Panc1 (cell line): ENCODE data around the gene KCNV2. TPM values are rescaled to one million over a fixed set of nuclear protein-coding genes. Genes with fewer than 3 reads are reported as not detected.

Experiments used
- ATAC-seq: fragments of 200-7000 bp; cut with Tn5 transposase; 2 replicates; pipeline ENCODE4 v1.9.1; 2020; ENCODE audit warnings: mild to moderate bottlenecking, moderate library complexity
- BruUV-seq: library from RNA; stranded (reverse); fragments of 400-500 nt; replicated peaks from 2 replicates; lab custom pipeline; 2021; lab: Mats Ljungman, UMichigan
- CTCF ChIA-PET: fragments of 300-600 bp; sonication (Branson Sonifier 250); formaldehyde crosslinking; loops from one replicate; lab custom pipeline; 2022; ENCODE audit warnings: antibody characterized with exemption; lab: Charles Lee
- POLR2A ChIA-PET: fragments of 300-600 bp; sonication (Branson Sonifier 250); formaldehyde crosslinking; loops from one replicate; lab custom pipeline; 2022; ENCODE audit warnings: antibody characterized with exemption; lab: Charles Lee
- DNase-seq: peaks from one replicate; pipeline ENCODE4 v3.0.0-alpha.2; 2010; ENCODE audit warnings: low read depth, low spot score
- H3K27ac ChIP-seq: 2 replicates; pipeline ENCODE4 v1.5.1; 2011; ENCODE audit warnings: mild to moderate bottlenecking, low read length, inconsistent platforms
- H3K27me3 ChIP-seq: fragments of 200-500 bp; sonication (Bioruptor generic); 2 replicates; pipeline ENCODE4 v1.6.0; 2014; ENCODE audit warnings: low read length, inconsistent platforms; ENCODE audit not compliant: control insufficient read depth, insufficient read depth
- H3K36me3 ChIP-seq: fragments of 200-500 bp; sonication (Bioruptor generic); 2 replicates; pipeline ENCODE4 v1.5.1; 2014; ENCODE audit warnings: inconsistent platforms, mild to moderate bottlenecking, low read length, moderate library complexity; ENCODE audit not compliant: control insufficient read depth, insufficient read depth
- H3K4me1 ChIP-seq: 2 replicates; pipeline ENCODE4 v1.5.1; 2011; ENCODE audit warnings: inconsistent platforms, mild to moderate bottlenecking, low read length, moderate library complexity; ENCODE audit not compliant: control insufficient read depth, insufficient read depth
- H3K4me3 ChIP-seq, 2 experiments: 2 replicates each; pipeline ENCODE4 v1.5.1; 2011 to 2012; ENCODE audit warnings: low read depth in 2 of 2, low read length in 2 of 2, mild to moderate bottlenecking in 2 of 2, inconsistent platforms in 1 of 2, moderate library complexity in 1 of 2
- H3K9me3 ChIP-seq: fragments of 200-500 bp; sonication (Bioruptor generic); 2 replicates; pipeline ENCODE4 v1.5.1; 2014; ENCODE audit warnings: low read depth, mild to moderate bottlenecking, inconsistent platforms, low read length, moderate library complexity; ENCODE audit not compliant: control insufficient read depth, insufficient read depth
- POLR2AphosphoS5 ChIP-seq: IDR thresholded peaks from 2 replicates; pipeline ENCODE4 v1.6.1; 2012; ENCODE audit warnings: mild to moderate bottlenecking, low read depth, low read length, moderate library complexity
- SIN3A ChIP-seq: IDR thresholded peaks from 2 replicates; pipeline ENCODE4 v1.6.1; 2012; ENCODE audit warnings: low read depth, mild to moderate bottlenecking, low read length, moderate library complexity, borderline replicate concordance; ENCODE audit not compliant: insufficient read depth
- TCF7L2 ChIP-seq: IDR thresholded peaks from 2 replicates; pipeline ENCODE4 v1.6.1; 2011; ENCODE audit warnings: mild to moderate bottlenecking, low read depth, low read length, inconsistent platforms
- in situ Hi-C: cut with HindIII; loops from 2 replicates; pipeline ENCODE4 v1.10.0; 2016; ENCODE audit warnings: low sequenced_read_pairs, low pct_unique_long_range_greater_than_20kb
- intact Hi-C: fragments of 100-400 bp; cut with micrococcal nuclease; formaldehyde crosslinking; loops from one replicate; pipeline ENCODE4 v1.10.0; 2022; ENCODE audit not compliant: unreplicated experiment
- total RNA-seq: library from RNA; stranded (reverse); gene quantifications from one replicate; pipeline ENCODE4 v1.2.1, GENCODE V29; 2021; ENCODE audit not compliant: unreplicated experiment
- TF ChIP-seq, protein P1 (sequence below), 2 experiments: IDR thresholded peaks; 2 replicates each; pipeline ENCODE4 v1.6.1; 2011 to 2012; ENCODE audit warnings: low read depth in 2 of 2, control low read depth in 1 of 2, low read length in 1 of 2, mild to moderate bottlenecking in 1 of 2, moderate library complexity in 1 of 2; ENCODE audit not compliant: insufficient read depth in 1 of 2
- TF ChIP-seq, protein P2 (sequence below): fragments of 450-650 bp; IDR thresholded peaks from 2 replicates; pipeline ENCODE4 v1.5.1; 2017; ENCODE audit warnings: mild to moderate bottlenecking

KCNV2 gene
- total RNA-seq, 1 experiment from 2014 or later = not detected

DNA sequence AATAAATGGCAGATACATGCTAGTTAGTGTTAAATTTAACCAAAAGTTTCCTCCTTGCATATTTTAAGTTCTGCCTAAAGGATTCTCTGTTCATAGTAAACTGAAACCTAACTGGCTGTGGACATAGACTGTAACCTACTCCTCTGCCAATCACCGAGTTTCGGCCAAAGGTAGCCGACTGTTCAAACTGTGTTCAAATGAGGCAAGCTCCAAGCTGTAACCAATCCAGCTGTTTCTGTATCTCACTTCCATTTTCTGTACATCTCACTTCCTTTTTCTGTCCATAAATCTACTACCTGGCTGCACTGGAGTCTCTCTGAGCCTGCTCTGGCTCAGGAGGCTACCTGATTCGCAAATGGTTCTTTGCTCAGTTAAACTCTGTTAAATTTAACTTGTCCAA, 44.1 kb downstream of the KCNV2 start:
- ATAC-seq (no peak), DNase-seq (no peak)
- no peaks in the 10 kb centered on the region for H3K27me3 ChIP-seq
- H3K27ac ChIP-seq = no peak overlapping the region
- TF ChIP-seq SIN3A (no peak), TCF7L2 (no peak), POLR2AphosphoS5 (no peak)
- TF ChIP-seq, protein P1, sequence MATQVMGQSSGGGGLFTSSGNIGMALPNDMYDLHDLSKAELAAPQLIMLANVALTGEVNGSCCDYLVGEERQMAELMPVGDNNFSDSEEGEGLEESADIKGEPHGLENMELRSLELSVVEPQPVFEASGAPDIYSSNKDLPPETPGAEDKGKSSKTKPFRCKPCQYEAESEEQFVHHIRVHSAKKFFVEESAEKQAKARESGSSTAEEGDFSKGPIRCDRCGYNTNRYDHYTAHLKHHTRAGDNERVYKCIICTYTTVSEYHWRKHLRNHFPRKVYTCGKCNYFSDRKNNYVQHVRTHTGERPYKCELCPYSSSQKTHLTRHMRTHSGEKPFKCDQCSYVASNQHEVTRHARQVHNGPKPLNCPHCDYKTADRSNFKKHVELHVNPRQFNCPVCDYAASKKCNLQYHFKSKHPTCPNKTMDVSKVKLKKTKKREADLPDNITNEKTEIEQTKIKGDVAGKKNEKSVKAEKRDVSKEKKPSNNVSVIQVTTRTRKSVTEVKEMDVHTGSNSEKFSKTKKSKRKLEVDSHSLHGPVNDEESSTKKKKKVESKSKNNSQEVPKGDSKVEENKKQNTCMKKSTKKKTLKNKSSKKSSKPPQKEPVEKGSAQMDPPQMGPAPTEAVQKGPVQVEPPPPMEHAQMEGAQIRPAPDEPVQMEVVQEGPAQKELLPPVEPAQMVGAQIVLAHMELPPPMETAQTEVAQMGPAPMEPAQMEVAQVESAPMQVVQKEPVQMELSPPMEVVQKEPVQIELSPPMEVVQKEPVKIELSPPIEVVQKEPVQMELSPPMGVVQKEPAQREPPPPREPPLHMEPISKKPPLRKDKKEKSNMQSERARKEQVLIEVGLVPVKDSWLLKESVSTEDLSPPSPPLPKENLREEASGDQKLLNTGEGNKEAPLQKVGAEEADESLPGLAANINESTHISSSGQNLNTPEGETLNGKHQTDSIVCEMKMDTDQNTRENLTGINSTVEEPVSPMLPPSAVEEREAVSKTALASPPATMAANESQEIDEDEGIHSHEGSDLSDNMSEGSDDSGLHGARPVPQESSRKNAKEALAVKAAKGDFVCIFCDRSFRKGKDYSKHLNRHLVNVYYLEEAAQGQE (IDR thresholded peaks at IDR 0.05; ENCODE audit: insufficient read depth in 1 of 2, low read depth in 2 of 2, low read length in 1 of 2) = no peak
- TF ChIP-seq, protein P2, sequence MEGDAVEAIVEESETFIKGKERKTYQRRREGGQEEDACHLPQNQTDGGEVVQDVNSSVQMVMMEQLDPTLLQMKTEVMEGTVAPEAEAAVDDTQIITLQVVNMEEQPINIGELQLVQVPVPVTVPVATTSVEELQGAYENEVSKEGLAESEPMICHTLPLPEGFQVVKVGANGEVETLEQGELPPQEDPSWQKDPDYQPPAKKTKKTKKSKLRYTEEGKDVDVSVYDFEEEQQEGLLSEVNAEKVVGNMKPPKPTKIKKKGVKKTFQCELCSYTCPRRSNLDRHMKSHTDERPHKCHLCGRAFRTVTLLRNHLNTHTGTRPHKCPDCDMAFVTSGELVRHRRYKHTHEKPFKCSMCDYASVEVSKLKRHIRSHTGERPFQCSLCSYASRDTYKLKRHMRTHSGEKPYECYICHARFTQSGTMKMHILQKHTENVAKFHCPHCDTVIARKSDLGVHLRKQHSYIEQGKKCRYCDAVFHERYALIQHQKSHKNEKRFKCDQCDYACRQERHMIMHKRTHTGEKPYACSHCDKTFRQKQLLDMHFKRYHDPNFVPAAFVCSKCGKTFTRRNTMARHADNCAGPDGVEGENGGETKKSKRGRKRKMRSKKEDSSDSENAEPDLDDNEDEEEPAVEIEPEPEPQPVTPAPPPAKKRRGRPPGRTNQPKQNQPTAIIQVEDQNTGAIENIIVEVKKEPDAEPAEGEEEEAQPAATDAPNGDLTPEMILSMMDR = no peak
- intact Hi-C loops = no loop called here
- no TSS peak for BruUV-seq
- in situ Hi-C loops = no loop called here
- no peaks in the 10 kb centered on the region for H3K9me3 ChIP-seq
- ChIA-PET POLR2A (no interaction called here), CTCF (no interaction called here)
- H3K4me1 ChIP-seq = no peaks in the 10 kb centered on the region
- no peak overlapping the region for H3K4me3 ChIP-seq
- no peaks in the 10 kb centered on the region for H3K36me3 ChIP-seq

DNA sequence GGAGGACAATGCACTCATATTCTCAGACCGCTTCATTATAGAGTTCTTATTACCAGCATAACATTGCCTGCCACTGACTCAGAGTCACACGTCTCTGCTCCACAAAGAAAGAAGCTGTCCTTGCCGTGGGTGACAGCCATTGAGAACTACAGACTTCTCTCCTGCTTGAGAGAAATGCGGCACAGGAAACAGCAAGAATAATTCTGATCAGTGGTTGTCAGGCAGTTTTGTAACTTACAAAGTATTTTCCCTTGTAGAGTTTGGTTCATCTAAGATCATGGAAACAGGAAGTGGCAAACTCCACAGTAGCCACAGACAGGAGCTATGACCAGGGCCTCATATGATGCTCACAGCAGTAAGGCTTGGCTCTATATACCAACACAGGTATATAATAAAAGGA, 47.0 kb downstream of the KCNV2 start:
- ATAC-seq (no peak), DNase-seq (no peak)
- TF ChIP-seq SIN3A = no peak
- no peak for TF ChIP-seq TCF7L2
- TF ChIP-seq, protein P2 = no peak
- no peak for TF ChIP-seq POLR2AphosphoS5
- TF ChIP-seq, protein P1 (IDR thresholded peaks at IDR 0.05; ENCODE audit: insufficient read depth in 1 of 2, low read depth in 2 of 2, low read length in 1 of 2) = no peak
- Histone ChIP-seq H3K4me3 (no peak overlapping the region), H3K27ac (no peak overlapping the region), H3K9me3 (no peaks in the 10 kb centered on the region), H3K4me1 (no peaks in the 10 kb centered on the region), H3K36me3 (no peaks in the 10 kb centered on the region), H3K27me3 (no peaks in the 10 kb centered on the region)
- no TSS peak for BruUV-seq
- in situ Hi-C loops (no loop called here), intact Hi-C loops (no loop called here)
- ChIA-PET POLR2A (no interaction called here), CTCF (no interaction called here)
